ENCODE data around the gene DSP. TPM values are rescaled to one million over a fixed set of nuclear protein-coding genes. Genes with fewer than 3 reads are reported as not detected.

DSP gene
- total and polyA plus RNA-seq, 2 of the 13 experiments (the other 11 are each of a cell fraction or from before 2014, with no cell fraction given) = 89.8 to 117 TPM

- TF ChIP-seq USF2 (IDR thresholded peaks at IDR 0.05; ENCODE audit: low read depth, low read length) (no peak), USF2 (CRISPR knock-in tag; IDR thresholded peaks at IDR 0.05; ENCODE audit: borderline replicate concordance) (0 out of 2 replicates have a peak, but pooled peaks have one; percentile 27), UBTF (CRISPR knock-in tag; IDR thresholded peaks at IDR 0.05) (peak; percentile 33; the same call in 1 of the 2 replicates), FOXJ3 (CRISPR knock-in tag; IDR thresholded peaks at IDR 0.05; ENCODE audit: borderline replicate concordance) (0 out of 2 replicates have a peak, but pooled peaks have one; percentile 10), ZNF550 (CRISPR knock-in tag; IDR thresholded peaks at IDR 0.05; ENCODE audit: borderline replicate concordance) (no peak), ZNF790 (CRISPR knock-in tag; IDR thresholded peaks at IDR 0.05; ENCODE audit: borderline replicate concordance) (0 out of 2 replicates have a peak, but pooled peaks have one; percentile 10), THAP11 (CRISPR knock-in tag; IDR thresholded peaks at IDR 0.05) (no peak), BRF2 (CRISPR knock-in tag; IDR thresholded peaks at IDR 0.05) (no peak), ZBTB1 (CRISPR knock-in tag; IDR thresholded peaks at IDR 0.05; ENCODE audit: borderline replicate concordance) (no peak), KLF9 (CRISPR knock-in tag; IDR thresholded peaks at IDR 0.05; ENCODE audit: low read depth) (no peak), ZNF12 (CRISPR knock-in tag; IDR thresholded peaks at IDR 0.05) (no peak; the same call in 1 of the 2 replicates), ZNF564 (CRISPR knock-in tag; IDR thresholded peaks at IDR 0.05) (peak; percentile 9; the same call in 1 of the 2 replicates), MED8 (CRISPR knock-in tag; IDR thresholded peaks at IDR 0.05; ENCODE audit: insufficient replicate concordance) (no peak), AGO1 (IDR thresholded peaks at IDR 0.05; ENCODE audit: low read depth, low read length, poor library complexity, severe bottlenecking) (peak; percentile 80), SOX13 (IDR thresholded peaks at IDR 0.05) (no peak), SOX13 (CRISPR knock-in tag; conservative IDR thresholded peaks at IDR 0.05 in 1 of 2, IDR thresholded peaks at IDR 0.05 in 1 of 2) (0 out of 4 replicates have a peak, but pooled peaks of 1 of the 2 experiments have one; percentile 11), MZF1 (CRISPR knock-in tag; IDR thresholded peaks at IDR 0.05; ENCODE audit: borderline replicate concordance) (0 out of 2 replicates have a peak, but pooled peaks have one; percentile 20), GATA4 (IDR thresholded peaks at IDR 0.05; ENCODE audit: borderline replicate concordance, low read depth) (no peak), ZNF839 (CRISPR knock-in tag; IDR thresholded peaks at IDR 0.05; ENCODE audit: borderline replicate concordance) (0 out of 2 replicates have a peak, but pooled peaks have one; percentile 12), ZBTB8A (CRISPR knock-in tag; IDR thresholded peaks at IDR 0.05; ENCODE audit: borderline replicate concordance, low read depth) (0 out of 2 replicates have a peak, but pooled peaks have one; percentile 28), SRSF1 (optimal IDR thresholded peaks at IDR 0.05; ENCODE audit: low read depth, low read length) (no peak)
- TF ChIP-seq, protein P1, sequence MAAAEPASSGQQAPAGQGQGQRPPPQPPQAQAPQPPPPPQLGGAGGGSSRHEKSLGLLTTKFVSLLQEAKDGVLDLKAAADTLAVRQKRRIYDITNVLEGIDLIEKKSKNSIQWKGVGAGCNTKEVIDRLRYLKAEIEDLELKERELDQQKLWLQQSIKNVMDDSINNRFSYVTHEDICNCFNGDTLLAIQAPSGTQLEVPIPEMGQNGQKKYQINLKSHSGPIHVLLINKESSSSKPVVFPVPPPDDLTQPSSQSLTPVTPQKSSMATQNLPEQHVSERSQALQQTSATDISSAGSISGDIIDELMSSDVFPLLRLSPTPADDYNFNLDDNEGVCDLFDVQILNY (CRISPR knock-in tag; conservative IDR thresholded peaks at IDR 0.05) = no peak
Observed at GRCh38 chr6:7542065-7542873, 798 bp downstream of the DSP start (continued).
